H1 (cell line): Measurements from ENCODE around the gene SF3B1. TPM values are rescaled to one million over a fixed set of nuclear protein-coding genes. Genes with fewer than 3 reads are reported as not detected.

Experiments used
- CTCF ChIA-PET: fragments of 300-600 bp; sonication (Branson Sonifier 250); formaldehyde crosslinking; loops from one replicate; lab custom pipeline; 2021; ENCODE audit not compliant: partially characterized antibody; lab: Charles Lee
- POLR2A ChIA-PET: fragments of 300-600 bp; sonication (Branson Sonifier 250); formaldehyde crosslinking; loops from one replicate; lab custom pipeline; 2021; ENCODE audit warnings: inconsistent platforms; ENCODE audit not compliant: partially characterized antibody; lab: Charles Lee
- DNase-seq, 2 experiments: peaks; one replicate each; pipeline versions ENCODE4 v3.0.0 to v3.0.0-alpha.2; 2010 to 2022; ENCODE audit warnings: low spot score in 2 of 2, low read depth in 1 of 2, mixed read lengths in 1 of 2
- FAIRE-seq: peaks from 2 replicates; lab custom pipeline; 2011; peaks lifted over from hg19 to GRCh38; lab: Jason Lieb, UNC
- H2AFZ ChIP-seq: 2 replicates; pipeline ENCODE4 v1.8.1; 2012; ENCODE audit warnings: low read length, inconsistent platforms
- H2AK5ac ChIP-seq: 2 replicates; pipeline ENCODE4 v1.6.1; 2013; ENCODE audit warnings: low read depth, low read length
- H2BK120ac ChIP-seq: replicated peaks from 2 replicates; pipeline ENCODE3; 2013; ENCODE audit warnings: low read depth, low read length, inconsistent platforms
- H2BK12ac ChIP-seq: 2 replicates; pipeline ENCODE4 v1.6.1; 2013; ENCODE audit warnings: low read depth, low read length
- H2BK15ac ChIP-seq: 2 replicates; pipeline ENCODE4 v1.6.1; 2013; ENCODE audit warnings: low read length
- H2BK20ac ChIP-seq: 2 replicates; pipeline ENCODE4 v1.6.1; 2013; ENCODE audit warnings: low read length
- H2BK5ac ChIP-seq: 2 replicates; pipeline ENCODE4 v1.6.1; 2013; ENCODE audit warnings: low read depth, low read length
- H3K14ac ChIP-seq: 2 replicates; pipeline ENCODE4 v1.6.1; 2013; ENCODE audit warnings: inconsistent platforms; ENCODE audit not compliant: insufficient read length
- H3K18ac ChIP-seq: 2 replicates; pipeline ENCODE4 v1.6.1; 2013; ENCODE audit warnings: low read length; ENCODE audit errors: extremely low read depth
- H3K23ac ChIP-seq: 2 replicates; pipeline ENCODE4 v1.6.1; 2013; ENCODE audit warnings: inconsistent platforms; ENCODE audit not compliant: insufficient read length
- H3K23me2 ChIP-seq: 2 replicates; pipeline ENCODE4 v1.6.1; 2013; ENCODE audit warnings: low read depth, low read length
- H3K27ac ChIP-seq: 2 replicates; pipeline ENCODE4 v1.6.1; 2011; ENCODE audit warnings: low read depth, low read length, inconsistent platforms
- H3K27me3 ChIP-seq, 4 experiments: replicated peaks in 1 of 4; 1 replicate in 1 of 4; 2 replicates in 3 of 4; pipeline versions ENCODE4 v1.6.1 to v1.8.1; 2011 to 2013; ENCODE audit warnings: low read length in 3 of 4, mild to moderate bottlenecking in 3 of 4, inconsistent platforms in 2 of 4, mixed read lengths in 2 of 4, moderate library complexity in 1 of 4; ENCODE audit not compliant: control insufficient read depth in 3 of 4, insufficient read depth in 3 of 4; ENCODE audit errors: extremely low read depth in 1 of 4
- H3K36me3 ChIP-seq, 4 experiments: 2 replicates each; pipeline versions ENCODE4 v1.6.1 to v1.8.1; 2011 to 2013; ENCODE audit warnings: mild to moderate bottlenecking in 4 of 4, low read length in 3 of 4, moderate library complexity in 2 of 4, control low read depth in 1 of 4, inconsistent platforms in 1 of 4; ENCODE audit not compliant: insufficient read depth in 4 of 4, control insufficient read depth in 2 of 4
- H3K4ac ChIP-seq: replicated peaks from 2 replicates; pipeline ENCODE3; 2013; ENCODE audit warnings: low read length, low read depth, mixed read lengths, inconsistent platforms; ENCODE audit not compliant: insufficient read length
- H3K4me1 ChIP-seq, 4 experiments: replicated peaks in 1 of 4; 1 replicate in 1 of 4; 2 replicates in 3 of 4; pipeline versions ENCODE4 v1.6.1 to v1.8.1; 2011 to 2013; ENCODE audit warnings: low read length in 3 of 4, inconsistent platforms in 2 of 4, mixed read lengths in 1 of 4; ENCODE audit not compliant: insufficient read depth in 4 of 4, control insufficient read depth in 3 of 4
- H3K4me2 ChIP-seq, 2 experiments: 2 replicates each; pipeline versions ENCODE4 v1.6.1 to v1.8.1; 2011 to 2013; ENCODE audit warnings: low read depth in 2 of 2, low read length in 2 of 2, control low read depth in 1 of 2, inconsistent platforms in 1 of 2, mild to moderate bottlenecking in 1 of 2; ENCODE audit not compliant: insufficient read depth in 1 of 2
- H3K4me3 ChIP-seq, 4 experiments: fragments of 200-600, 300-600 bp in 1 of 4; sonication (generic), shearing (Covaris generic), sonication (Bioruptor Twin) in 1 of 4; 2 replicates each; pipeline versions ENCODE4 v1.5.1 to v1.8.1; 2011 to 2016; ENCODE audit warnings: low read length in 4 of 4, low read depth in 3 of 4, control low read depth in 2 of 4, inconsistent platforms in 2 of 4, mild to moderate bottlenecking in 2 of 4, mixed read lengths in 1 of 4, moderate library complexity in 1 of 4; ENCODE audit not compliant: insufficient read depth in 2 of 4; ENCODE audit errors: extremely low read depth in 1 of 4
- H3K56ac ChIP-seq: replicated peaks from 2 replicates; pipeline ENCODE3; 2013; ENCODE audit warnings: low read depth, mild to moderate bottlenecking, mixed read lengths, low read length, inconsistent platforms; ENCODE audit not compliant: insufficient read length
- H3K79me1 ChIP-seq: 2 replicates; pipeline ENCODE4 v1.6.1; 2013; ENCODE audit warnings: low read depth, low read length, control low read depth
- H3K79me2 ChIP-seq, 2 experiments: 2 replicates each; pipeline versions ENCODE4 v1.6.1 to v1.8.1; 2012 to 2013; ENCODE audit warnings: low read length in 2 of 2, mild to moderate bottlenecking in 2 of 2, inconsistent platforms in 1 of 2; ENCODE audit not compliant: insufficient read depth in 2 of 2, control insufficient read depth in 1 of 2
- H3K9ac ChIP-seq, 4 experiments: replicated peaks in 1 of 4; 1 replicate in 1 of 4; 2 replicates in 3 of 4; pipeline versions ENCODE4 v1.6.1 to v1.8.1; 2011 to 2013; ENCODE audit warnings: low read depth in 3 of 4, low read length in 3 of 4, control low read depth in 2 of 4, mild to moderate bottlenecking in 2 of 4, moderate library complexity in 2 of 4, inconsistent platforms in 1 of 4; ENCODE audit errors: extremely low read depth in 1 of 4
- H3K9me3 ChIP-seq, 2 experiments: 2 replicates each; pipeline versions ENCODE4 v1.6.1 to v1.8.1; 2012 to 2013; ENCODE audit warnings: mild to moderate bottlenecking in 2 of 2, moderate library complexity in 2 of 2, control low read depth in 1 of 2, inconsistent platforms in 1 of 2, low read depth in 1 of 2, low read length in 1 of 2, mixed read lengths in 1 of 2; ENCODE audit not compliant: insufficient read depth in 2 of 2
- H4K20me1 ChIP-seq, 2 experiments: replicated peaks in 1 of 2; 2 replicates each; pipeline versions ENCODE3 to v1.8.1; 2011 to 2013; ENCODE audit warnings: inconsistent platforms in 2 of 2, low read length in 2 of 2, mild to moderate bottlenecking in 1 of 2; ENCODE audit not compliant: insufficient read depth in 2 of 2, control insufficient read depth in 1 of 2
- H4K5ac ChIP-seq: 2 replicates; pipeline ENCODE4 v1.6.1; 2013; ENCODE audit warnings: low read length, low read depth, mixed read lengths, inconsistent platforms; ENCODE audit not compliant: insufficient read length
- H4K8ac ChIP-seq: 2 replicates; pipeline ENCODE4 v1.8.0; 2013; ENCODE audit warnings: mild to moderate bottlenecking, moderate library complexity, low read length, inconsistent platforms; ENCODE audit not compliant: insufficient read depth; ENCODE audit errors: extremely low read depth
- H4K91ac ChIP-seq: replicated peaks from 2 replicates; pipeline ENCODE3; 2013; ENCODE audit warnings: low read length, mixed read lengths, inconsistent platforms; ENCODE audit not compliant: insufficient read length
- ASH2L ChIP-seq: fragments of 200-600, 300-600 bp; sonication (generic); IDR thresholded peaks from one replicate; pipeline ENCODE4 v1.7.1; 2017; ENCODE audit warnings: low read length
- CEBPB ChIP-seq: IDR thresholded peaks from 2 replicates; pipeline ENCODE4 v1.6.1; 2012; ENCODE audit warnings: low read depth, low read length
- EGR1 ChIP-seq: IDR thresholded peaks from 2 replicates; pipeline ENCODE4 v1.6.1; 2011; ENCODE audit warnings: low read depth, low read length, borderline replicate concordance
- EP300 ChIP-seq, 2 experiments: IDR thresholded peaks; 1 replicate in 1 of 2; 2 replicates in 1 of 2; pipeline ENCODE4 v1.6.1; 2011 to 2012; ENCODE audit warnings: low read depth in 2 of 2, low read length in 2 of 2, mild to moderate bottlenecking in 2 of 2, borderline replicate concordance in 1 of 2, inconsistent platforms in 1 of 2, moderate library complexity in 1 of 2
- GTF2F1 ChIP-seq: IDR thresholded peaks from 2 replicates; pipeline ENCODE4 v1.6.1; 2012; ENCODE audit warnings: low read depth, low read length, improper control_type of control experiment, borderline replicate concordance
- JUND ChIP-seq: IDR thresholded peaks from 2 replicates; pipeline ENCODE4 v1.6.1; 2011; ENCODE audit warnings: mild to moderate bottlenecking, improper control_type of control experiment, low read length
- MAFK ChIP-seq: IDR thresholded peaks from 2 replicates; pipeline ENCODE4 v1.6.1; 2012; ENCODE audit warnings: low read depth, mild to moderate bottlenecking, improper control_type of control experiment, low read length
- NANOG ChIP-seq: IDR thresholded peaks from 2 replicates; pipeline ENCODE4 v1.6.1; 2011; ENCODE audit warnings: low read length, low read depth, mild to moderate bottlenecking, inconsistent platforms; ENCODE audit not compliant: insufficient read depth, poor library complexity, severe bottlenecking
- RFX5 ChIP-seq: IDR thresholded peaks from 2 replicates; pipeline ENCODE4 v1.6.1; 2011; ENCODE audit warnings: low read depth, low read length, improper control_type of control experiment, borderline replicate concordance
- SP1 ChIP-seq: IDR thresholded peaks from 2 replicates; pipeline ENCODE4 v1.6.1; 2011; ENCODE audit warnings: low read depth, low read length
- TAF1 ChIP-seq: IDR thresholded peaks from 2 replicates; pipeline ENCODE4 v1.6.1; 2011; ENCODE audit warnings: mild to moderate bottlenecking, low read depth, low read length
- TBP ChIP-seq: IDR thresholded peaks from 2 replicates; pipeline ENCODE4 v1.6.1; 2011; ENCODE audit warnings: low read depth, low read length, improper control_type of control experiment
- TEAD4 ChIP-seq: IDR thresholded peaks from 2 replicates; pipeline ENCODE4 v1.6.1; 2012; ENCODE audit warnings: low read depth, low read length, inconsistent platforms, mixed read lengths
- WGBS, 2 experiments: shearing (Covaris generic) in 1 of 2; methylation state at CpG; one replicate each; pipeline versions ENCODE4 v1.1.6 to v1.1.7; 2013 to 2015; ENCODE audit warnings: low lambda C conversion rate in 2 of 2, mixed read lengths in 2 of 2, inconsistent platforms in 1 of 2, low coverage in 1 of 2, missing lambda C conversion rate in 1 of 2; ENCODE audit not compliant: insufficient replicate concordance in 2 of 2, insufficient coverage in 1 of 2, insufficient read length in 1 of 2; ENCODE audit errors: extremely low coverage in 1 of 2, missing lambda C conversion rate in 1 of 2; 5-methylcytosine and 5-hydroxymethylcytosine counted together
- polyA plus RNA-seq, 7 experiments: library from polyadenylated mRNA; depleted of rRNA in 3 of 7; stranded (reverse) in 5 of 7; unstranded in 2 of 7; fragments of >200 nt in 5 of 7; fragments of 200-250 nt in 2 of 7; gene quantifications; 1 replicate in 5 of 7; 2 replicates in 1 of 7; 4 replicates in 1 of 7; pipeline versions ENCODE4 v1.2.1 to v1.2.3, GENCODE V29; 2011 to 2013; ENCODE audit warnings: missing spikeins in 2 of 7, mixed read lengths in 2 of 7
- total RNA-seq: library from RNA; stranded (reverse); fragmentation: NEBNext Ultra II Directional; extraction: Animal tissue kit (Norgen Biotek cat#: 25700); gene quantifications from 2 replicates; pipeline ENCODE4 v1.2.1, GENCODE V29; 2021
- TF ChIP-seq, protein P1 (sequence below): IDR thresholded peaks from 2 replicates; pipeline ENCODE4 v1.6.1; 2011; ENCODE audit warnings: low read length, improper control_type of control experiment

Gene SF3B1
- total and polyA plus RNA-seq, 2 of the 8 experiments (the other 6 are each of a cell fraction or from before 2014, with no cell fraction given), result 320 to 403 TPM

DNA sequence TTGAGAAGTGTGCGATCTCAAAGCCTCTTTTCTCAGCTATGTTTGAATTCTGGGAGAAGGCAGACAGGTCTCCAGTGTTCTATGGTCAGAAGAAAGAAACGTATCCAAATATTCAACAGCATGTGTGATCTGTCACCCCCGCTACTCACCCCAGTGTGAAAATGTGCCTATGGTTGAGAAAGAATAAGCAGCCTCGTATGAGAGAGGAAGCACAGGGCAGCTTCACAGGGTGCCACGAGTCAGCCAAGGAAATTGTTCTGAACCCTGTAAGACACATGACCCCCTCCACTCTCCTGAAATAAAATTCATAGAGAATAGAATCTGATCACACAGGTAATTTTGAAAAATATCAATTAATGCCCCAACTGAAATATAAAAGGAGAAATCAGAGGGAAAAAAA, 8.0 kb upstream of the SF3B1 start:
- POLR2A ChIA-PET, result interaction anchor here (0.6 to 1.5 kb wide), 2 partner anchors 20 to 57 kb away, joined by 3 to 5 read pairs; partner anchors contain the start of genes HSPD1 and HSPE1
- Histone ChIP-seq H3K4me2 (no peak overlapping the region), H2BK12ac (no peak overlapping the region), H4K91ac (no peak overlapping the region), H3K9ac (no peak overlapping the region), H3K23ac (no peak overlapping the region), H2BK120ac (no peak overlapping the region), H3K27ac (no peak overlapping the region), H4K20me1 (no peaks in the 10 kb centered on the region), H3K23me2 (no peaks in the 10 kb centered on the region; the same call in 1 of the 2 replicates), H2BK15ac (no peak overlapping the region), H3K4ac (no peak overlapping the region), H2AFZ (no peak overlapping the region), H2BK5ac (no peak overlapping the region), H3K4me1 (no peaks in the 10 kb centered on the region), H3K27me3 (no peaks in the 10 kb centered on the region), H3K79me1 (no peaks in the 10 kb centered on the region; the same call in 1 of the 2 replicates), H3K14ac (no peak overlapping the region), H3K79me2 (no peaks in the 10 kb centered on the region), H4K8ac (no peak overlapping the region), H2AK5ac (no peak overlapping the region), H3K18ac (no peak overlapping the region), H3K56ac (no peak overlapping the region), H4K5ac (no peak overlapping the region), H3K36me3 (no peaks in the 10 kb centered on the region), H2BK20ac (no peak overlapping the region), H3K4me3 (no peak overlapping the region), H3K9me3 (no peaks in the 10 kb centered on the region)
- FAIRE-seq, result no peak
- no peak for DNase-seq
- 77% methylated on average over 5 of the region's 5 CpGs; no CpG with 5 or more reads in 1 of the 2 experiments for WGBS, 2 experiments
- CTCF ChIA-PET, result interaction anchor here (0.9 kb wide), 2 partner anchors 9 to 64 kb away, joined by 3 read pairs; no protein-coding TSS in a partner anchor
- TF ChIP-seq TEAD4, result no peak
- no peak for TF ChIP-seq MAFK
- TF ChIP-seq GTF2F1, result no peak
- no peak for TF ChIP-seq NANOG
- no peak for TF ChIP-seq CEBPB
- no peak for TF ChIP-seq ASH2L
- no peak for TF ChIP-seq TBP
- no peak for TF ChIP-seq JUND
- no peak for TF ChIP-seq SP1
- no peak for TF ChIP-seq TAF1
- TF ChIP-seq, protein P1, sequence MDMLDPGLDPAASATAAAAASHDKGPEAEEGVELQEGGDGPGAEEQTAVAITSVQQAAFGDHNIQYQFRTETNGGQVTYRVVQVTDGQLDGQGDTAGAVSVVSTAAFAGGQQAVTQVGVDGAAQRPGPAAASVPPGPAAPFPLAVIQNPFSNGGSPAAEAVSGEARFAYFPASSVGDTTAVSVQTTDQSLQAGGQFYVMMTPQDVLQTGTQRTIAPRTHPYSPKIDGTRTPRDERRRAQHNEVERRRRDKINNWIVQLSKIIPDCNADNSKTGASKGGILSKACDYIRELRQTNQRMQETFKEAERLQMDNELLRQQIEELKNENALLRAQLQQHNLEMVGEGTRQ, result no peak
- no peak for TF ChIP-seq EGR1
- TF ChIP-seq EP300 (IDR thresholded peaks at IDR 0.05; ENCODE audit: borderline replicate concordance in 1 of 2, low read depth in 2 of 2, low read length in 2 of 2), result no peak
- TF ChIP-seq RFX5, result no peak
